SK-N-SH treated with all-trans-retinoic acid at 6 μM for 48 hours (cell line): ENCODE measurements around the gene RELL2.

Experiments
- ATAC-seq: fragments of 200-7000 bp; cut with Tn5 transposase; 3 replicates; pipeline ENCODE4 v1.9.1; 2020; ENCODE audit warnings: mild to moderate bottlenecking, moderate library complexity
- ARNTL ChIP-seq: fragments of 450-650 bp; formaldehyde crosslinking; IDR thresholded peaks from 2 replicates; pipeline ENCODE4 v1.5.0; 2020; ENCODE audit warnings: low read depth, mild to moderate bottlenecking, moderate library complexity, borderline replicate concordance
- BACH2 ChIP-seq: fragments of 250-450 bp; sonication (Bioruptor Pico); IDR thresholded peaks from 2 replicates; pipeline ENCODE4 v1.9.0; 2021; ENCODE audit warnings: mild to moderate bottlenecking, borderline replicate concordance
- CSDC2 ChIP-seq: fragments of 250-450 bp; sonication (Bioruptor Pico); IDR thresholded peaks from 2 replicates; pipeline ENCODE4 v1.5.0; 2020; ENCODE audit warnings: mild to moderate bottlenecking, moderate library complexity
- GLIS3 ChIP-seq: fragments of 250-450 bp; sonication (Bioruptor Pico); IDR thresholded peaks from 2 replicates; pipeline ENCODE4 v1.5.0; 2020; ENCODE audit warnings: mild to moderate bottlenecking, moderate library complexity
- ISL1 ChIP-seq: fragments of 250-450 bp; sonication (Bioruptor Pico); IDR thresholded peaks from 2 replicates; pipeline ENCODE4 v2.1.2; 2022; ENCODE audit warnings: mild to moderate bottlenecking, moderate library complexity
- OSR1 ChIP-seq: fragments of 250-450 bp; sonication (Bioruptor Pico); IDR thresholded peaks from 2 replicates; pipeline ENCODE4 v1.8.0; 2022; ENCODE audit warnings: moderate library complexity, mild to moderate bottlenecking, inconsistent platforms
- PPARA ChIP-seq: fragments of 250-450 bp; sonication (Bioruptor Pico); IDR thresholded peaks from 2 replicates; pipeline ENCODE4 v1.5.0; 2020; ENCODE audit warnings: mild to moderate bottlenecking, borderline replicate concordance
- RARB ChIP-seq: fragments of 250-450 bp; sonication (Bioruptor Pico); IDR thresholded peaks from 2 replicates; pipeline ENCODE4 v1.8.0; 2021; ENCODE audit warnings: mild to moderate bottlenecking, moderate library complexity
- SNAI2 ChIP-seq: fragments of 250-450 bp; sonication (Bioruptor Pico); IDR thresholded peaks from 2 replicates; pipeline ENCODE4 v1.5.0; 2020; ENCODE audit warnings: mild to moderate bottlenecking, moderate library complexity
- TCF4 ChIP-seq: fragments of 250-450 bp; sonication (Bioruptor Pico); IDR thresholded peaks from 2 replicates; pipeline ENCODE4 v1.8.0; 2021; ENCODE audit warnings: mild to moderate bottlenecking, moderate library complexity, borderline replicate concordance
- TOX ChIP-seq: fragments of 250-450 bp; sonication (Bioruptor Pico); IDR thresholded peaks from 2 replicates; pipeline ENCODE4 v1.8.0; 2021; ENCODE audit warnings: mild to moderate bottlenecking, moderate library complexity, borderline replicate concordance
- ZC3H10 ChIP-seq: fragments of 250-450 bp; sonication (Bioruptor Pico); IDR thresholded peaks from 2 replicates; pipeline ENCODE4 v1.5.1; 2021; ENCODE audit warnings: mild to moderate bottlenecking, moderate library complexity
- ZFP3 ChIP-seq: fragments of 250-450 bp; sonication (Bioruptor Pico); IDR thresholded peaks from 2 replicates; pipeline ENCODE4 v1.5.0; 2020; ENCODE audit warnings: mild to moderate bottlenecking, moderate library complexity
- ZNF565 ChIP-seq: fragments of 450-650 bp; formaldehyde crosslinking; conservative IDR thresholded peaks from 2 replicates; pipeline ENCODE4 v1.5.0; 2020; ENCODE audit warnings: low read depth, mild to moderate bottlenecking, moderate library complexity
- ZNF70 ChIP-seq: fragments of 450-650 bp; formaldehyde crosslinking; IDR thresholded peaks from 2 replicates; pipeline ENCODE4 v1.5.0; 2020; ENCODE audit warnings: mild to moderate bottlenecking, moderate library complexity
- ZNF8 ChIP-seq: fragments of 450-650 bp; formaldehyde crosslinking; IDR thresholded peaks from 2 replicates; pipeline ENCODE4 v1.5.0; 2020; ENCODE audit warnings: mild to moderate bottlenecking, moderate library complexity
- TF ChIP-seq, protein P1 (sequence below): fragments of 250-450 bp; sonication (Bioruptor Pico); IDR thresholded peaks from 2 replicates; pipeline ENCODE4 v1.8.0; 2021; ENCODE audit warnings: low read depth, mild to moderate bottlenecking, moderate library complexity, borderline replicate concordance
- TF ChIP-seq, protein P2 (sequence below): fragments of 250-450 bp; sonication (Bioruptor Pico); IDR thresholded peaks from 2 replicates; pipeline ENCODE4 v1.5.0; 2020; ENCODE audit warnings: mild to moderate bottlenecking, moderate library complexity
- TF ChIP-seq, protein P3 (sequence below): fragments of 250-450 bp; sonication (Bioruptor Pico); IDR thresholded peaks from 2 replicates; pipeline ENCODE4 v1.5.1; 2021; ENCODE audit warnings: mild to moderate bottlenecking, moderate library complexity
- TF ChIP-seq, protein P4 (sequence below): fragments of 250-450 bp; sonication (Bioruptor Pico); IDR thresholded peaks from 2 replicates; pipeline ENCODE4 v1.8.0; 2020; ENCODE audit warnings: mild to moderate bottlenecking, moderate library complexity, borderline replicate concordance
- TF ChIP-seq, protein P5 (sequence below): fragments of 250-450 bp; sonication (Bioruptor Pico); IDR thresholded peaks from 2 replicates; pipeline ENCODE4 v1.5.1; 2020; ENCODE audit warnings: low read depth, mild to moderate bottlenecking, moderate library complexity

The RELL2 gene

DNA sequence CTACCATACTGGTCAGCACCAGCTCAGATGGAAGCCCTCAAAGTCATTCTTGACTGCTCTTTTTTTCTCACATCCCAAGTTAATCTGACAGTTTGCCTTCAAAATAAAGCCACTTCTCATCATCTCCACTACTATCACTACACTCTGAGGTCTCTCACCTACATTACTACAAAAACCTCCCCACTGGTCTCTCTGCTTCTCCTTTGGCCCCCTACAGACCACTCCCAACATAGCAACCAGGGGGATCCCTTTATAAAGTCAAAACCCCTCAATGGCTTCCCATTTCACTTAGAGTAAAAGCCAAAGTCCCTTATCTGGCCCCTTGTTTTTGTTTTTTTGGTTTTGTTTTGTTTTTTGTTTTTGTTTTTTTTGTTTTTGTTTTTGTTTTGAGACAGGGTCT lies 40.6 kb downstream of the RELL2 start:
- no peak for ATAC-seq
- TF ChIP-seq ZC3H10 (CRISPR knock-in tag), result no peak
- TF ChIP-seq PPARA (CRISPR knock-in tag), result no peak
- TF ChIP-seq, protein P1, sequence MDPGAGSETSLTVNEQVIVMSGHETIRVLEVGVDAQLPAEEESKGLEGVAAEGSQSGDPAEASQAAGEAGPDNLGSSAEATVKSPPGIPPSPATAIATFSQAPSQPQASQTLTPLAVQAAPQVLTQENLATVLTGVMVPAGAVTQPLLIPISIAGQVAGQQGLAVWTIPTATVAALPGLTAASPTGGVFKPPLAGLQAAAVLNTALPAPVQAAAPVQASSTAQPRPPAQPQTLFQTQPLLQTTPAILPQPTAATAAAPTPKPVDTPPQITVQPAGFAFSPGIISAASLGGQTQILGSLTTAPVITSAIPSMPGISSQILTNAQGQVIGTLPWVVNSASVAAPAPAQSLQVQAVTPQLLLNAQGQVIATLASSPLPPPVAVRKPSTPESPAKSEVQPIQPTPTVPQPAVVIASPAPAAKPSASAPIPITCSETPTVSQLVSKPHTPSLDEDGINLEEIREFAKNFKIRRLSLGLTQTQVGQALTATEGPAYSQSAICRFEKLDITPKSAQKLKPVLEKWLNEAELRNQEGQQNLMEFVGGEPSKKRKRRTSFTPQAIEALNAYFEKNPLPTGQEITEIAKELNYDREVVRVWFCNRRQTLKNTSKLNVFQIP, result no peak
- no peak for TF ChIP-seq SNAI2 (CRISPR knock-in tag)
- no peak for TF ChIP-seq ISL1 (CRISPR knock-in tag)
- no peak for TF ChIP-seq RARB (CRISPR knock-in tag)
- TF ChIP-seq, protein P2, sequence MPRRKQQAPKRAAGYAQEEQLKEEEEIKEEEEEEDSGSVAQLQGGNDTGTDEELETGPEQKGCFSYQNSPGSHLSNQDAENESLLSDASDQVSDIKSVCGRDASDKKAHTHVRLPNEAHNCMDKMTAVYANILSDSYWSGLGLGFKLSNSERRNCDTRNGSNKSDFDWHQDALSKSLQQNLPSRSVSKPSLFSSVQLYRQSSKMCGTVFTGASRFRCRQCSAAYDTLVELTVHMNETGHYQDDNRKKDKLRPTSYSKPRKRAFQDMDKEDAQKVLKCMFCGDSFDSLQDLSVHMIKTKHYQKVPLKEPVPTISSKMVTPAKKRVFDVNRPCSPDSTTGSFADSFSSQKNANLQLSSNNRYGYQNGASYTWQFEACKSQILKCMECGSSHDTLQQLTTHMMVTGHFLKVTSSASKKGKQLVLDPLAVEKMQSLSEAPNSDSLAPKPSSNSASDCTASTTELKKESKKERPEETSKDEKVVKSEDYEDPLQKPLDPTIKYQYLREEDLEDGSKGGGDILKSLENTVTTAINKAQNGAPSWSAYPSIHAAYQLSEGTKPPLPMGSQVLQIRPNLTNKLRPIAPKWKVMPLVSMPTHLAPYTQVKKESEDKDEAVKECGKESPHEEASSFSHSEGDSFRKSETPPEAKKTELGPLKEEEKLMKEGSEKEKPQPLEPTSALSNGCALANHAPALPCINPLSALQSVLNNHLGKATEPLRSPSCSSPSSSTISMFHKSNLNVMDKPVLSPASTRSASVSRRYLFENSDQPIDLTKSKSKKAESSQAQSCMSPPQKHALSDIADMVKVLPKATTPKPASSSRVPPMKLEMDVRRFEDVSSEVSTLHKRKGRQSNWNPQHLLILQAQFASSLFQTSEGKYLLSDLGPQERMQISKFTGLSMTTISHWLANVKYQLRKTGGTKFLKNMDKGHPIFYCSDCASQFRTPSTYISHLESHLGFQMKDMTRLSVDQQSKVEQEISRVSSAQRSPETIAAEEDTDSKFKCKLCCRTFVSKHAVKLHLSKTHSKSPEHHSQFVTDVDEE, result no peak
- no peak for TF ChIP-seq ZNF565 (CRISPR knock-in tag)
- no peak for TF ChIP-seq ZFP3 (CRISPR knock-in tag)
- TF ChIP-seq GLIS3 (CRISPR knock-in tag), result no peak
- no peak for TF ChIP-seq ZNF70
- TF ChIP-seq, protein P3, sequence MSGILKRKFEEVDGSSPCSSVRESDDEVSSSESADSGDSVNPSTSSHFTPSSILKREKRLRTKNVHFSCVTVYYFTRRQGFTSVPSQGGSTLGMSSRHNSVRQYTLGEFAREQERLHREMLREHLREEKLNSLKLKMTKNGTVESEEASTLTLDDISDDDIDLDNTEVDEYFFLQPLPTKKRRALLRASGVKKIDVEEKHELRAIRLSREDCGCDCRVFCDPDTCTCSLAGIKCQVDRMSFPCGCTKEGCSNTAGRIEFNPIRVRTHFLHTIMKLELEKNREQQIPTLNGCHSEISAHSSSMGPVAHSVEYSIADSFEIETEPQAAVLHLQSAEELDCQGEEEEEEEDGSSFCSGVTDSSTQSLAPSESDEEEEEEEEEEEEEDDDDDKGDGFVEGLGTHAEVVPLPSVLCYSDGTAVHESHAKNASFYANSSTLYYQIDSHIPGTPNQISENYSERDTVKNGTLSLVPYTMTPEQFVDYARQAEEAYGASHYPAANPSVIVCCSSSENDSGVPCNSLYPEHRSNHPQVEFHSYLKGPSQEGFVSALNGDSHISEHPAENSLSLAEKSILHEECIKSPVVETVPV (CRISPR knock-in tag), result no peak
- no peak for TF ChIP-seq OSR1 (CRISPR knock-in tag)
- TF ChIP-seq, protein P4, sequence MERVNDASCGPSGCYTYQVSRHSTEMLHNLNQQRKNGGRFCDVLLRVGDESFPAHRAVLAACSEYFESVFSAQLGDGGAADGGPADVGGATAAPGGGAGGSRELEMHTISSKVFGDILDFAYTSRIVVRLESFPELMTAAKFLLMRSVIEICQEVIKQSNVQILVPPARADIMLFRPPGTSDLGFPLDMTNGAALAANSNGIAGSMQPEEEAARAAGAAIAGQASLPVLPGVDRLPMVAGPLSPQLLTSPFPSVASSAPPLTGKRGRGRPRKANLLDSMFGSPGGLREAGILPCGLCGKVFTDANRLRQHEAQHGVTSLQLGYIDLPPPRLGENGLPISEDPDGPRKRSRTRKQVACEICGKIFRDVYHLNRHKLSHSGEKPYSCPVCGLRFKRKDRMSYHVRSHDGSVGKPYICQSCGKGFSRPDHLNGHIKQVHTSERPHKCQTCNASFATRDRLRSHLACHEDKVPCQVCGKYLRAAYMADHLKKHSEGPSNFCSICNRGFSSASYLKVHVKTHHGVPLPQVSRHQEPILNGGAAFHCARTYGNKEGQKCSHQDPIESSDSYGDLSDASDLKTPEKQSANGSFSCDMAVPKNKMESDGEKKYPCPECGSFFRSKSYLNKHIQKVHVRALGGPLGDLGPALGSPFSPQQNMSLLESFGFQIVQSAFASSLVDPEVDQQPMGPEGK, result no peak
- no peak for TF ChIP-seq CSDC2 (CRISPR knock-in tag)
- no peak for TF ChIP-seq TOX (CRISPR knock-in tag)
- no peak for TF ChIP-seq ZNF8 (CRISPR knock-in tag)
- TF ChIP-seq BACH2 (CRISPR knock-in tag), result no peak
- no peak for TF ChIP-seq TCF4 (CRISPR knock-in tag)

DNA sequence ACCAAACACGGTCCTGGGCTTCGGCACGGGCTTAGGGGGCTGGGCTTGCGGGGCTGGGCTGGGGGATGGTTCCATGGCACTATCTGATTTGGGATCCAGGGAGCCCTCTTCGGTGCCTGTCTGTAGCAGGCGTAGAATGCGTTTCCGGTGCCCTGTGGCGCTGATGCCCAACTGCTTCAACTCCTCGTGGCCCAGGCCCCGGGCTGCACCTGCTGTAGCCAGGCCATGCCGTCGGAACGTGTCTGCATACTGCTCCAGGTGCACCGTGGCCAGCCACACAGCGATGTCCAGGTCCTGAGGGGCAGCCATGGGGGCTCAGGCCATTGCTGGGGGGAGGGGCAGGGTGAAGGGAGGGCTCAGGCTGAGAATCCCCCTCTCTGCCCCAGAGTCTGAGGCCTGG lies 43.4 kb downstream of the RELL2 start:
- ATAC-seq, result no peak
- no peak for TF ChIP-seq TCF4 (CRISPR knock-in tag)
- TF ChIP-seq ISL1 (CRISPR knock-in tag), result no peak
- TF ChIP-seq ARNTL (CRISPR knock-in tag), result no peak

DNA sequence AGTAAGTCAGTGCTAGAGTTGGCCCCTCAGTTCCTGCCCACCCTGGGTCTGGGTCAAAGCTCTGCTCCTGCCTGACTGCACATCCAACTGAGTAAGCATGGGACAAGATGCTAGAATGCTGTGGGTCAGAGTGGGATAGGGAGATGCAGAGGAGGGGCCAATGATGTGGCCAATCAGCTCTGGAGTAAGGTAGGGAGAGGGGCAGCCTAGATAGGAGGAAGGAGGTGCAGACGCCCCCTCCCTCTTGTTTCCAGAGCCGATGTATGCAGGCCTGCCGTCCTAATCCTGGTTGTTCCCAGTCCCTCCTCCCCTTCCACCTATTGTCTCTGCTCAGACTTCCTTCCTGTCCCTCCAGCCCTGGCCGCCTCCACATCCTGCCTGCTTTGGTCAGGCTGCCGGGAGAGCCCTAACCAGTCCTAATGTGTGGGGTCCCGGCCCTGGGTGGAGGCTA lies 44.0 kb downstream of the RELL2 start:
- TF ChIP-seq, protein P5, sequence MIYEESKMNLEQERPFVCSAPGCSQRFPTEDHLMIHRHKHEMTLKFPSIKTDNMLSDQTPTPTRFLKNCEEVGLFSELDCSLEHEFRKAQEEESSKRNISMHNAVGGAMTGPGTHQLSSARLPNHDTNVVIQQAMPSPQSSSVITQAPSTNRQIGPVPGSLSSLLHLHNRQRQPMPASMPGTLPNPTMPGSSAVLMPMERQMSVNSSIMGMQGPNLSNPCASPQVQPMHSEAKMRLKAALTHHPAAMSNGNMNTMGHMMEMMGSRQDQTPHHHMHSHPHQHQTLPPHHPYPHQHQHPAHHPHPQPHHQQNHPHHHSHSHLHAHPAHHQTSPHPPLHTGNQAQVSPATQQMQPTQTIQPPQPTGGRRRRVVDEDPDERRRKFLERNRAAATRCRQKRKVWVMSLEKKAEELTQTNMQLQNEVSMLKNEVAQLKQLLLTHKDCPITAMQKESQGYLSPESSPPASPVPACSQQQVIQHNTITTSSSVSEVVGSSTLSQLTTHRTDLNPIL (CRISPR knock-in tag), result no peak
- TF ChIP-seq, protein P4, result no peak
- TF ChIP-seq, protein P3 (CRISPR knock-in tag), result no peak
- TF ChIP-seq, all 23 proteins: peak for 0
- ATAC-seq, result peak; percentile 72
